K562 (cell line): ENCODE measurements around the gene ASXL2. TPM values are rescaled to one million over a fixed set of nuclear protein-coding genes. Genes with fewer than 3 reads are reported as not detected.

Experiments used
- ATF7 ChIP-seq: fragments of 450-650 bp; IDR thresholded peaks from 2 replicates; pipeline ENCODE4 v1.7.1; 2014; ENCODE audit warnings: mild to moderate bottlenecking, moderate library complexity
- CXXC5 ChIP-seq: fragments of 250-450 bp; sonication (Bioruptor Pico); IDR thresholded peaks from 2 replicates; pipeline ENCODE4 v1.8.0; 2022; ENCODE audit warnings: inconsistent platforms, mild to moderate bottlenecking, moderate library complexity
- GABPB2 ChIP-seq: fragments of 250-450 bp; sonication (Bioruptor Pico); conservative IDR thresholded peaks from 2 replicates; pipeline ENCODE4 v1.5.1; 2021; ENCODE audit warnings: mild to moderate bottlenecking
- MAFG ChIP-seq: fragments of 450-650 bp; conservative IDR thresholded peaks from 2 replicates; pipeline ENCODE4 v1.6.1; 2016; ENCODE audit warnings: missing genetic modification characterization, missing compliant biosample characterization
- NCOA2 ChIP-seq, 2 experiments: fragments of 450-650 bp; IDR thresholded peaks; 2 replicates each; pipeline ENCODE4 v1.6.1; 2018; ENCODE audit warnings: mild to moderate bottlenecking in 2 of 2, moderate library complexity in 1 of 2; ENCODE audit not compliant: partially characterized antibody in 2 of 2
- OTX1 ChIP-seq: fragments of 450-650 bp; formaldehyde crosslinking; IDR thresholded peaks from 2 replicates; pipeline ENCODE4 v1.4.0; 2022; ENCODE audit warnings: mild to moderate bottlenecking
- RBM14 ChIP-seq: fragments of 200-400 bp; formaldehyde crosslinking; IDR thresholded peaks from 2 replicates; pipeline ENCODE4 v1.6.1; 2018; ENCODE audit warnings: low read depth, mild to moderate bottlenecking, low read length, moderate library complexity, borderline replicate concordance; ENCODE audit not compliant: insufficient read depth
- SUPT5H ChIP-seq: fragments of 450-650 bp; IDR thresholded peaks from 2 replicates; pipeline ENCODE4 v1.6.1; 2016
- U2AF1 ChIP-seq: fragments of 200-400 bp; formaldehyde crosslinking; optimal IDR thresholded peaks from 2 replicates; pipeline ENCODE3; 2017; ENCODE audit warnings: mild to moderate bottlenecking, low read depth, low read length, moderate library complexity
- ZFP91 ChIP-seq: sonication (generic); formaldehyde crosslinking; IDR thresholded peaks from 2 replicates; pipeline ENCODE4 v1.8.0; 2022; ENCODE audit warnings: mild to moderate bottlenecking, missing genetic modification reagents
- ZNF324 ChIP-seq: fragments of 250-450 bp; sonication (Bioruptor Pico); IDR thresholded peaks from 2 replicates; pipeline ENCODE4 v1.4.0; 2020; ENCODE audit warnings: mild to moderate bottlenecking
- ZNF398 ChIP-seq: fragments of 250-450 bp; sonication (Bioruptor Pico); IDR thresholded peaks from 2 replicates; pipeline ENCODE4 v1.8.0; 2021; ENCODE audit warnings: moderate library complexity, mild to moderate bottlenecking, inconsistent platforms
- polyA plus RNA-seq, 8 experiments: library from polyadenylated mRNA; depleted of rRNA in 4 of 8; stranded (reverse) in 5 of 8; unstranded in 3 of 8; fragments of >200 nt; fragmentation: Nextera tagmentation in 2 of 8; fragmentation: Illumina TruSeq in 1 of 8; extraction: Ambion mirVana in 2 of 8; extraction: Trizol in 1 of 8; gene quantifications; 2 replicates each; pipeline versions ENCODE4 v1.2.1 to v1.2.3, GENCODE V29; 2011 to 2014; ENCODE audit warnings: inconsistent platforms in 1 of 8, missing spikeins in 1 of 8
- total RNA-seq, 7 experiments: library from RNA; depleted of rRNA in 6 of 7; stranded (reverse); fragments of >200 nt in 6 of 7; fragmentation: Illumina TruSeq in 2 of 7; extraction: Trizol in 2 of 7; gene quantifications; 2 replicates each; pipeline versions ENCODE4 v1.2.1 to v1.2.3, GENCODE V29; 2011 to 2021; ENCODE audit warnings: low replicate concordance in 1 of 7

Gene ASXL2
- total and polyA plus RNA-seq, 9 of the 15 experiments (the other 6 are each of a cell fraction or from before 2014, with no cell fraction given), result 2.2 to 25.9 (median 9.0) TPM

- TF ChIP-seq OTX1 (CRISPR knock-in tag), result no peak
- TF ChIP-seq ZNF398, result no peak
- TF ChIP-seq NCOA2 (IDR thresholded peaks at IDR 0.05; ENCODE audit: partially characterized antibody in 2 of 2), result no peak
- TF ChIP-seq ZNF324 (CRISPR knock-in tag), result no peak
- no peak for TF ChIP-seq U2AF1
- peak; percentile 94 for TF ChIP-seq CXXC5
- no peak for TF ChIP-seq MAFG (tag)
- peak; percentile 76 for TF ChIP-seq SUPT5H
- no peak for TF ChIP-seq RBM14
- TF ChIP-seq GABPB2 (CRISPR knock-in tag), result no peak
- peak; percentile 83 for TF ChIP-seq ATF7
- no peak for TF ChIP-seq ZFP91 (CRISPR knock-in tag)
Observed at GRCh38 chr2:25878361-25879132, at the start of gene ASXL2 (continued).
